Neural cell (in vitro differentiated cells): ENCODE measurements around the gene IL1RAP.

Experiments used
- CTCF ChIP-seq: fragments of 450-650 bp; IDR thresholded peaks from 2 replicates; pipeline ENCODE4 v1.5.1; 2014; ENCODE audit warnings: antibody characterized with exemption, mild to moderate bottlenecking, moderate library complexity; ENCODE audit not compliant: poor library complexity, severe bottlenecking
- EP300 ChIP-seq: fragments of 450-650 bp; conservative IDR thresholded peaks from 2 replicates; pipeline ENCODE4 v1.6.1; 2014; ENCODE audit warnings: antibody characterized with exemption, mild to moderate bottlenecking, moderate library complexity; ENCODE audit not compliant: poor library complexity, severe bottlenecking
- EZH2 ChIP-seq: fragments of 200-600, 300-800 bp; shearing (Covaris generic), sonication (generic); IDR thresholded peaks from 2 replicates; pipeline ENCODE4 v1.6.1; 2014; ENCODE audit warnings: antibody characterized with exemption, low read length, borderline replicate concordance, mild to moderate bottlenecking; ENCODE audit not compliant: insufficient read depth, poor library complexity, severe bottlenecking
- POLR2AphosphoS5 ChIP-seq: IDR thresholded peaks from 2 replicates; pipeline ENCODE4 v1.6.1; 2012
- RAD21 ChIP-seq: fragments of 450-650 bp; conservative IDR thresholded peaks from 2 replicates; pipeline ENCODE4 v1.6.1; 2014; ENCODE audit warnings: antibody characterized with exemption, mild to moderate bottlenecking, moderate library complexity
- TAF1 ChIP-seq: IDR thresholded peaks from 2 replicates; pipeline ENCODE4 v1.6.1; 2012; ENCODE audit warnings: low read depth

DNA sequence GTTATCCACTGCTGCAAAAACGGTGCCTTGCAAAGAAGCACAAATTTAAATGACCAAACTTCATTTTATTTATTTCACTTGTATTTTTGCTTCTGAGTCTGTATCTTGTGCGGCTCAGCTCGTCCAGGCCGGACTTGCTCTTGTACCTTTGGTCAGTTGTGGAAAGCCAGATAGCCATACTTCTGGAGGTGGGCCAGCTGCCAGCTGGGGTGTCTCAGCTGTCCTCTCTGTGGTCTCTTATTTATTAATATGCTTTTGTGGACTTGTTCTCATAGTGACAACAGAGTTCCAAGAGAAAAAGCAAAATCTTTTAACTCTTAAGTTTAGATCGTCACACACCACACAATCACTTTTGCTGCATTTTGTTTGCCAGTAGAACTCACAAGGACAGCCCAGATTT, 87.7 kb downstream of the IL1RAP start:
- no peak for TF ChIP-seq CTCF
- no peak for TF ChIP-seq EZH2
- no peak for TF ChIP-seq POLR2AphosphoS5
- TF ChIP-seq EP300, result no peak
- TF ChIP-seq RAD21, result no peak
- TF ChIP-seq TAF1, result no peak
